ENCODE measurements around the gene NME9. TPM values are rescaled to one million over a fixed set of nuclear protein-coding genes. Genes with fewer than 3 reads are reported as not detected.

The NME9 gene
- total RNA-seq, 4 donors from 2014 or later: not detected

GRCh38 chr3:138376663-138377062, 47.0 kb upstream of the NME9 start:
- Histone ChIP-seq H3K27ac (peak overlapping the region in 2 of 4 donors; percentile 23 to 78), H3K4me3 (no peak overlapping the region), H3K36me3 (peaks cover 0 to 41% (median 0%) of the 10 kb centered on the region in 3 donors), H3K9me3 (no peaks in the 10 kb centered on the region), H3K4me1 (peaks cover 0 to 74% (median 16%) of the 10 kb centered on the region in 4 donors), H3K27me3 (no peaks in the 10 kb centered on the region)
- DNase-seq (ENCODE audit: low spot score in 2 of 2): no peak
- 56 to 63% methylated on average over 2 of the region's 2 CpGs for WGBS, 2 donors
- TF ChIP-seq CTCF (IDR thresholded peaks at IDR 0.05): no peak
- TF ChIP-seq EP300 (IDR thresholded peaks at IDR 0.05): peak in 1 of 2 donors; percentile 49

- TF ChIP-seq CTCF (IDR thresholded peaks at IDR 0.05) (no peak), EP300 (IDR thresholded peaks at IDR 0.05) (no peak), POLR2A (IDR thresholded peaks at IDR 0.05) (no peak)
- H3K36me3 ChIP-seq: peaks cover 0 to 41% (median 0%) of the 10 kb centered on the region in 3 donors
- peak overlapping the region in 2 of 4 donors; percentile 59 to 65 for H3K27ac ChIP-seq
- 61 to 63% methylated on average over 4 of the region's 4 CpGs for WGBS, 2 donors
- no peak overlapping the region for H3K4me3 ChIP-seq
- no peak for DNase-seq (ENCODE audit: low spot score in 2 of 2)
- no peaks in the 10 kb centered on the region for H3K9me3 ChIP-seq
- H3K4me1 ChIP-seq: peaks cover 0 to 71% (median 11%) of the 10 kb centered on the region in 4 donors
- no peaks in the 10 kb centered on the region for H3K27me3 ChIP-seq
Observed at GRCh38 chr3:138375447-138375846, 45.8 kb upstream of the NME9 start.

DNA sequence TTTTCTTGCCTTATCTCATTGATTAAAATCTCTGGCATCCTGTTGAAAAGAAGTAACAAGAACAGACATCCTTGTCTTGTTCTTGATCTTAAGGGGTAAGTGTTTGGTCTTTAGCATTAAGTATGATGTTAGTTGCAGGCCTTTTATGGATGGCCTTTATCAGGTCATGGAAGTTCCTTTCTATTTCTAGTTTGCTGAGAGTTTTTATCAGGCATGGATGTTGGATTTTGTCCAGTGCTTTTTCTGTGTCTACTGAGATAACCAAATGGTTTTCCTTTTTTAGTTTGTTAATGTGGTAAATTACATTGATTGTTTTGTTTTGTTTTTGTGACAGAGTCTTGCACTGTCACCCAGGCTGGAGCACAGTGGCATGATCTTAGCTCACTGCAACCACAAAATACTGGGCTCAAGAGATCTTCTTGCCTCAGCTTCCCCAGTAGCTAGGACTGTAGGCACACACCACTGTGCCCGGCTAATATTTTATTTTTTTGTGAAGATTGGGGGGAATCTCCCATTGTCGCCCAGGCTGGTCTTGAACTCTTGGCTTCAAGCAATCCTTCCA, 45.0 kb upstream of the NME9 start:
- Histone ChIP-seq H3K36me3 (peaks cover 0 to 41% (median 0%) of the 10 kb centered on the region in 3 donors), H3K27ac (peak overlapping the region in 2 of 4 donors; percentile 59 to 65), H3K9me3 (no peaks in the 10 kb centered on the region), H3K4me1 (peaks cover 0 to 74% (median 18%) of the 10 kb centered on the region in 4 donors), H3K27me3 (no peaks in the 10 kb centered on the region), H3K4me3 (no peak overlapping the region)
- 50 to 85% methylated on average over 2 of the region's 2 CpGs for WGBS, 2 donors
- TF ChIP-seq CTCF (IDR thresholded peaks at IDR 0.05) (no peak), POLR2A (IDR thresholded peaks at IDR 0.05) (no peak), EP300 (IDR thresholded peaks at IDR 0.05) (no peak)
- DNase-seq (ENCODE audit: low spot score in 2 of 2): no peak

DNA sequence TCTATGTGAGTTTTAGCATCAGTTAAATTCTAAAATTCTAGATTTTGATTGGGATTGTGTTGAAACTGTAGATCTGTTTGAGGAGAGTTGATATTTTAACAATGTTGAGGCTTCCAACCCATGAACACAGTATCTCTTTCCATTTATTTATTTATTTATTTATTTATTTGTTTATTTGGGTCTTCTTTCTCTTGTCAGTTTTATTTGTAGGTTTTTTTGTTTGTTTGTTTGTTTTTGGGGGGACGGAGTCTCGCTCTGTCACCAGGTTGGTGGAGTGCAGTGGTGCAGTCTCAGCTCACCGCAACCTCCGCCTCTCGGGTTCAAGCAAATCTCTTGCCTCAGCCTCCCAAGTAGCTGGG, 44.1 kb upstream of the NME9 start:
- DNase-seq (ENCODE audit: low spot score in 2 of 2): no peak
- WGBS, 2 donors: 99% methylated on average over 5 of the region's 5 CpGs
- Histone ChIP-seq H3K9me3 (no peaks in the 10 kb centered on the region), H3K4me3 (no peak overlapping the region), H3K36me3 (peaks cover 0 to 39% (median 0%) of the 10 kb centered on the region in 3 donors), H3K27me3 (no peaks in the 10 kb centered on the region), H3K27ac (no peak overlapping the region), H3K4me1 (peaks cover 0 to 83% (median 27%) of the 10 kb centered on the region in 4 donors)
- no peak for TF ChIP-seq EP300 (IDR thresholded peaks at IDR 0.05)
- TF ChIP-seq CTCF (IDR thresholded peaks at IDR 0.05): no peak
- no peak for TF ChIP-seq POLR2A (IDR thresholded peaks at IDR 0.05)

- 88 to 91% methylated on average over 7 of the region's 7 CpGs for WGBS, 2 donors
- H3K27me3 ChIP-seq: no peaks in the 10 kb centered on the region
- no peak for DNase-seq (ENCODE audit: low spot score in 2 of 2)
- no peaks in the 10 kb centered on the region for H3K9me3 ChIP-seq
- H3K4me3 ChIP-seq: no peak overlapping the region
- H3K36me3 ChIP-seq: peaks cover 0 to 34% (median 0%) of the 10 kb centered on the region in 3 donors
- peaks cover 0 to 86% (median 30%) of the 10 kb centered on the region in 4 donors for H3K4me1 ChIP-seq
- peak overlapping the region in 1 of 4 donors; percentile 68 for H3K27ac ChIP-seq
- TF ChIP-seq CTCF (IDR thresholded peaks at IDR 0.05): no peak
- no peak for TF ChIP-seq POLR2A (IDR thresholded peaks at IDR 0.05)
- TF ChIP-seq EP300 (IDR thresholded peaks at IDR 0.05): no peak
Observed at GRCh38 chr3:138373087-138373735, 43.6 kb upstream of the NME9 start.

Measured in tibial nerve (tissue), 4 donors.